Kidney (tissue), 14 donors: ENCODE measurements around the gene CEMIP. TPM values are rescaled to one million over a fixed set of nuclear protein-coding genes. Genes with fewer than 3 reads are reported as not detected.

Experiments used
- DNase-seq, 5 donors: peaks; one replicate each; pipeline ENCODE4 v3.0.0-alpha.2; 2013 to 2020
- FAIRE-seq: peaks from 2 replicates; lab custom pipeline; 2012; peaks lifted over from hg19 to GRCh38; lab: Jason Lieb, UNC
- H3K27ac ChIP-seq, 2 donors: one replicate each; pipeline ENCODE4 v1.7.0; 2013; ENCODE audit warnings: low read depth in 2 of 2, low read length in 2 of 2, inconsistent platforms in 1 of 2
- H3K27me3 ChIP-seq: one replicate; pipeline ENCODE4 v1.7.1; 2013; ENCODE audit warnings: low read length, inconsistent platforms; ENCODE audit not compliant: control insufficient read depth, insufficient read depth
- H3K36me3 ChIP-seq, 3 donors: one replicate each; pipeline versions ENCODE4 v1.7.0 to v1.7.1; 2013; ENCODE audit warnings: low read length in 3 of 3, control low read depth in 1 of 3, inconsistent platforms in 1 of 3; ENCODE audit not compliant: insufficient read depth in 3 of 3, control insufficient read depth in 2 of 3
- H3K4me1 ChIP-seq, 3 donors: one replicate each; pipeline versions ENCODE4 v1.7.0 to v1.7.1; 2013; ENCODE audit warnings: low read length in 3 of 3, inconsistent platforms in 1 of 3, low read depth in 1 of 3; ENCODE audit not compliant: control insufficient read depth in 2 of 3, insufficient read depth in 2 of 3
- H3K4me3 ChIP-seq, 3 donors: one replicate each; pipeline versions ENCODE4 v1.7.0 to v1.8.1; 2013; ENCODE audit warnings: low read length in 3 of 3, control low read depth in 1 of 3, inconsistent platforms in 1 of 3
- H3K9ac ChIP-seq, 3 donors: one replicate each; pipeline versions ENCODE4 v1.7.0 to v1.7.1; 2013; ENCODE audit warnings: low read length in 3 of 3, control low read depth in 1 of 3, inconsistent platforms in 1 of 3
- H3K9me3 ChIP-seq, 3 donors: one replicate each; pipeline versions ENCODE4 v1.7.0 to v1.7.1; 2013; ENCODE audit warnings: low read length in 3 of 3, control low read depth in 1 of 3, inconsistent platforms in 1 of 3; ENCODE audit not compliant: control insufficient read depth in 2 of 3, insufficient read depth in 1 of 3
- CTCF ChIP-seq: IDR thresholded peaks from 3 replicates; pipeline ENCODE4 v1.5.1; 2012; ENCODE audit warnings: mild to moderate bottlenecking, moderate library complexity, borderline replicate concordance; ENCODE audit not compliant: insufficient read depth; ENCODE audit errors: extremely low read depth
- intact Hi-C: fragments of 100-400 bp; cut with DNase I; formaldehyde crosslinking; loops from one replicate; pipeline ENCODE4 v1.11.1; 2022
- polyA plus RNA-seq: library from polyadenylated mRNA; stranded (reverse); fragments of 350-450 nt; fragmentation: Illumina TruSeq; extraction: RNeasy Lipid Tissue Mini Kit (QIAGEN cat#74804); gene quantifications from one replicate; pipeline ENCODE4 v1.2.3, GENCODE V29; 2014; ENCODE audit warnings: low read depth, low replicate concordance; ENCODE audit not compliant: insufficient read depth
- total RNA-seq: library from RNA; stranded (reverse); fragmentation: NEBNext Ultra II Directional; extraction: Animal tissue kit (Norgen Biotek cat#: 25700); gene quantifications from one replicate; pipeline ENCODE4 v1.2.1, GENCODE V29; 2021
- donor health status: control.
- donor health status: control.
- donor health status: control.
- donor health status: control.
- donor health status: control.
- donor health status: DM: yes; HTN: yes; CAD: no.
- donor health status: Normal renal cell carcinoma (clear cell type).

Gene CEMIP
- total and polyA plus RNA-seq, 2 donors from 2014 or later: 0.11 to 0.57 TPM

DNA sequence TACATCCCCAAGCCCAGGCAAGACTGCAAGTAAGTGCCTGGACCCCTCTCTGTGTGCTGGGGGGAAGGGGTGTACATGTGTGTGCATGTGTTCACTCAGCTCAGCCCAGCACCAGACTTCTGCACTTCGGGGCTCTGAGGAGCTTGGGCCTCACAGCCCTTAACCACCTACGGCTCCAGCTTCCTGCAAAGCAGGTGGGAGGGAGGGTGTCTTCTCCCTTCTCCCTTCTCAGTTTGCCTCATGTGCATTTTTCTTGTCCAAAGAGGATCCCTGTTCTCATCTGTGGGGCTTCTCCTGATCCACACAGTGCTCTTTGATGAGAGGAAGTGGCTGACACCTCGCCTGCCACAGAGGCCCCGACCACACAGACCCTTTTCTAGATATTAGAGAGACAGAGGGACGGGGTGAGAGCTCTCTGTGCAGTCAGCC, 141.1 kb downstream of the CEMIP start:
- H3K4me1 ChIP-seq: no peaks in the 10 kb centered on the region
- no peak overlapping the region for H3K27ac ChIP-seq
- DNase-seq (no peak), FAIRE-seq (no peak)
- H3K9me3 ChIP-seq: no peaks in the 10 kb centered on the region
- peaks cover 0 to 6% (median 0%) of the 10 kb centered on the region in 3 donors for H3K36me3 ChIP-seq
- no peaks in the 10 kb centered on the region for H3K27me3 ChIP-seq
- H3K4me3 ChIP-seq: no peak overlapping the region
- intact Hi-C loops: no loop called here
- no peak for TF ChIP-seq CTCF
- H3K9ac ChIP-seq: no peak overlapping the region

DNA sequence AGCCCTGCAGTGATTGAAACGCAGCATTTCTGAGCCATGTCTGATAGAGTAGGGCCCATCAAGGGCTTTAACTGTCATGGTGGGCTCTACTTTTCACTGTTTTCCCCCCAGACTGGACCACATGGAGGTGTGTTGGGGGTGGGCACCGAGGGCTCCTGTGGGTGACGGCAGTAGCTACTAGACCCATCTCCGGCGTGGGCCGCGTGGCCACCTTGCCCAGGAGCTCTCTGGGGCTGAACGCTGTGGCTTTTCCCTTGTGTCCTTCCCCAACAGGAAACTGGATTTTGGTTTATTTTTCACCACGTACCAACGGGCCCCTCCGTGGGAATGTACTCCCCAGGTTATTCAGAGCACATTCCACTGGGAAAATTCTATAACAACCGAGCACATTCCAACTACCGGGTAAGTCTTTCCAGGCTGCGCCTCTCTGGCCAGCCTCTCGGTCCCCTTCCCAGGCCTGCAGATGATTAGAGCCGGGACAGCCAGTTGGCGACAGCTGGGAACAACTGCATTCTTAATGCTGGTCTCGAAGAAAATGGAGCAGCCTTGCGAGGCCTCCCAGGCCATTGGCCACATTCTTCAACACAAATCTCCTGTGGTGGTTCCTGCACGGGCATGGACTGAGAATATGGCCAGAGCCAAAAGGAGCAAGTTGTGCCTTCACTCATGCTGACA, 142.7 kb downstream of the CEMIP start:
- intact Hi-C loops: no loop called here
- no peak overlapping the region for H3K4me3 ChIP-seq
- no peaks in the 10 kb centered on the region for H3K9me3 ChIP-seq
- no peak for TF ChIP-seq CTCF
- H3K9ac ChIP-seq: no peak overlapping the region
- DNase-seq (no peak), FAIRE-seq (no peak)
- H3K36me3 ChIP-seq: peaks cover 0 to 6% (median 0%) of the 10 kb centered on the region in 3 donors
- no peaks in the 10 kb centered on the region for H3K27me3 ChIP-seq
- H3K4me1 ChIP-seq: no peaks in the 10 kb centered on the region
- no peak overlapping the region for H3K27ac ChIP-seq

- H3K9ac ChIP-seq: no peak overlapping the region
- intact Hi-C loops: no loop called here
- peaks cover 0 to 6% (median 0%) of the 10 kb centered on the region in 3 donors for H3K36me3 ChIP-seq
- DNase-seq: no peak
- no peak overlapping the region for H3K27ac ChIP-seq
- no peaks in the 10 kb centered on the region for H3K9me3 ChIP-seq
- no peak for FAIRE-seq
- no peak overlapping the region for H3K4me3 ChIP-seq
- H3K4me1 ChIP-seq: no peaks in the 10 kb centered on the region
- no peak for TF ChIP-seq CTCF
- H3K27me3 ChIP-seq: no peaks in the 10 kb centered on the region
Measured at GRCh38 chr15:80923668-80924067, 144.5 kb downstream of the CEMIP start.

GRCh38 chr15:80924278-80924677, 145.1 kb downstream of the CEMIP start:
- no peaks in the 10 kb centered on the region for H3K9me3 ChIP-seq
- no peak for TF ChIP-seq CTCF
- FAIRE-seq (no peak), DNase-seq (no peak)
- peaks cover 0 to 6% (median 0%) of the 10 kb centered on the region in 3 donors for H3K36me3 ChIP-seq
- H3K27ac ChIP-seq: no peak overlapping the region
- no peaks in the 10 kb centered on the region for H3K27me3 ChIP-seq
- H3K4me3 ChIP-seq: no peak overlapping the region
- H3K4me1 ChIP-seq: no peaks in the 10 kb centered on the region
- intact Hi-C loops: no loop called here
- H3K9ac ChIP-seq: no peak overlapping the region
